ENCODE measurements around the gene TMEM184A. TPM values are rescaled to one million over a fixed set of nuclear protein-coding genes. Genes with fewer than 3 reads are reported as not detected.

Gene TMEM184A
- total and polyA plus RNA-seq, 2 of the 13 experiments (the other 11 are each of a cell fraction or from before 2014, with no cell fraction given) = 9.5 to 20.4 TPM

DNA sequence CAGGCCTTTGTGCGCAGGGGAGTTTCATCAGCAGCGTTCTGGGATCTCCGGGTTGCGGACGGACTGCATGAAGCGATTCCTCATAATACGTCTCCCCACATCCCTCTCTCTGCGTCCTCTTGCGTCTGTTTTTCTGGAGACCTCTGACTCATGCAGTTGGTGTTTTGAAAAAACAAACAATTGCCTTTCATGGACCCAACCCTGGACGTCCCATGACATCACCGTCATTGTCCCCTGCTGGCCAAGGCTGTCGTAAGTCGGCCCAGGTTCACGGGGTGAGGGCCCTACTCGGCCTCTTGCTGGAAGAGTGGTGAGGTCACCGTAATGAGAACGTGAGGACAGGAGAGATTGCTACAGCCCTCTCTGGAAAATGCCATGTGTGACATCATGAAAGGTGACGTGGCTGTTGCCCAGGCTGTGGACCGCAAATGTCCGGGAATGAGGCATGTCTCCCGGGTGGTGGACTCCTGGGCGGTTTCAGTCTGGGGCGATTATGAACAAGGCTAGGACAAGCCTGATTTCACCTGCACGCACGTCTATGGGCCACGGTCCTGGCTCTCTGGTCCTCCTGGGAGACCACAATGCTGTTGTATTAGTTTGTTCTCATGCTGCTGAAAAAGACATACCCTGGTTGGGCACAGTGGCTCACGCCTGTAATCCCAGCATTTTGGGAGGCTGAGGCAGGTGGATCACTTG lies 35.3 kb downstream of the TMEM184A start (continued):
- peak; percentile 87; the same call in 1 of the 2 replicates for TF ChIP-seq MIER3 (CRISPR knock-in tag; IDR thresholded peaks at IDR 0.05; ENCODE audit: borderline replicate concordance)
- TF ChIP-seq ZNF746 (CRISPR knock-in tag; IDR thresholded peaks at IDR 0.05) = no peak
- TF ChIP-seq, protein P1, sequence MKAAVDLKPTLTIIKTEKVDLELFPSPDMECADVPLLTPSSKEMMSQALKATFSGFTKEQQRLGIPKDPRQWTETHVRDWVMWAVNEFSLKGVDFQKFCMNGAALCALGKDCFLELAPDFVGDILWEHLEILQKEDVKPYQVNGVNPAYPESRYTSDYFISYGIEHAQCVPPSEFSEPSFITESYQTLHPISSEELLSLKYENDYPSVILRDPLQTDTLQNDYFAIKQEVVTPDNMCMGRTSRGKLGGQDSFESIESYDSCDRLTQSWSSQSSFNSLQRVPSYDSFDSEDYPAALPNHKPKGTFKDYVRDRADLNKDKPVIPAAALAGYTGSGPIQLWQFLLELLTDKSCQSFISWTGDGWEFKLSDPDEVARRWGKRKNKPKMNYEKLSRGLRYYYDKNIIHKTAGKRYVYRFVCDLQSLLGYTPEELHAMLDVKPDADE (CRISPR knock-in tag; IDR thresholded peaks at IDR 0.05) = no peak
- TF ChIP-seq, protein P2, sequence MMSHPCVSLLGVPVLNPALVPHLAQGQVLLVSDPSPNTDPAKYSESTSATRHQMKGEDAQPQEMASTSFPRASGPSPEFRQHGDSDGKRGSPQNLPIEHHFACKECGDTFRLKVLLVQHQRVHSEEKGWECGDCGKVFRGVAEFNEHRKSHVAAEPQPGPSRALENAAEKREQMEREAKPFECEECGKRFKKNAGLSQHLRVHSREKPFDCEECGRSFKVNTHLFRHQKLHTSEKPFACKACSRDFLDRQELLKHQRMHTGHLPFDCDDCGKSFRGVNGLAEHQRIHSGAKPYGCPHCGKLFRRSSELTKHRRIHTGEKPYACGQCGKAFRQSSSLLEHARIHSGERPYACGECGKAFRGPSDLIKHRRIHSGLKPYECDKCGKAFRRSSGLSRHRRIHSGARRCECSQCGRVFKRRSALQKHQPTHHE (CRISPR knock-in tag; IDR thresholded peaks at IDR 0.05; ENCODE audit: borderline replicate concordance) = 0 out of 2 replicates have a peak, but pooled peaks have one; percentile 40
- peak; percentile 66 for TF ChIP-seq SKI (IDR thresholded peaks at IDR 0.05; ENCODE audit: partially characterized antibody)
- TF ChIP-seq ZNF644 (CRISPR knock-in tag; IDR thresholded peaks at IDR 0.05; ENCODE audit: low read depth) = no peak
- peak; percentile 55; the same call in 1 of the 2 replicates for TF ChIP-seq FOXO1 (CRISPR knock-in tag; IDR thresholded peaks at IDR 0.05)
- peak in 1 of 2 experiments; percentile 64; a peak in 1 of 4 replicates for TF ChIP-seq KLF16 (CRISPR knock-in tag; IDR thresholded peaks at IDR 0.05)
- TF ChIP-seq IRF2 (CRISPR knock-in tag; IDR thresholded peaks at IDR 0.05) = peak; percentile 78
- TF ChIP-seq ELF4 (CRISPR knock-in tag; IDR thresholded peaks at IDR 0.05; ENCODE audit: borderline replicate concordance) = no peak
- peak; percentile 86; the same call in 1 of the 2 replicates for TF ChIP-seq NR2C2 (CRISPR knock-in tag; IDR thresholded peaks at IDR 0.05; ENCODE audit: borderline replicate concordance)
- 0 out of 2 replicates have a peak, but pooled peaks have one; percentile 44 for TF ChIP-seq ISL2 (CRISPR knock-in tag; IDR thresholded peaks at IDR 0.05)
- no peak for TF ChIP-seq ZNF260 (CRISPR knock-in tag; IDR thresholded peaks at IDR 0.05; ENCODE audit: borderline replicate concordance, low read depth)
- no peak for TF ChIP-seq ZNF543 (CRISPR knock-in tag; IDR thresholded peaks at IDR 0.05)
- TF ChIP-seq MNT (IDR thresholded peaks at IDR 0.05) = no peak; the same call in 1 of the 2 replicates
- TF ChIP-seq ZNF775 (CRISPR knock-in tag; IDR thresholded peaks at IDR 0.05; ENCODE audit: borderline replicate concordance) = no peak
- TF ChIP-seq ZFY (CRISPR knock-in tag; IDR thresholded peaks at IDR 0.05) = peak; percentile 64
- TF ChIP-seq NCOA1 (CRISPR knock-in tag; IDR thresholded peaks at IDR 0.05) = no peak
- TF ChIP-seq ATF7 (IDR thresholded peaks at IDR 0.05) = peak; percentile 97
- peak; percentile 99 for TF ChIP-seq ATF7 (CRISPR knock-in tag; IDR thresholded peaks at IDR 0.05)
- peak; percentile 54; the same call in 1 of the 2 replicates for TF ChIP-seq ZNF709 (CRISPR knock-in tag; IDR thresholded peaks at IDR 0.05)
- TF ChIP-seq KMT2A (CRISPR knock-in tag; IDR thresholded peaks at IDR 0.05) = no peak
- TF ChIP-seq, protein P3, sequence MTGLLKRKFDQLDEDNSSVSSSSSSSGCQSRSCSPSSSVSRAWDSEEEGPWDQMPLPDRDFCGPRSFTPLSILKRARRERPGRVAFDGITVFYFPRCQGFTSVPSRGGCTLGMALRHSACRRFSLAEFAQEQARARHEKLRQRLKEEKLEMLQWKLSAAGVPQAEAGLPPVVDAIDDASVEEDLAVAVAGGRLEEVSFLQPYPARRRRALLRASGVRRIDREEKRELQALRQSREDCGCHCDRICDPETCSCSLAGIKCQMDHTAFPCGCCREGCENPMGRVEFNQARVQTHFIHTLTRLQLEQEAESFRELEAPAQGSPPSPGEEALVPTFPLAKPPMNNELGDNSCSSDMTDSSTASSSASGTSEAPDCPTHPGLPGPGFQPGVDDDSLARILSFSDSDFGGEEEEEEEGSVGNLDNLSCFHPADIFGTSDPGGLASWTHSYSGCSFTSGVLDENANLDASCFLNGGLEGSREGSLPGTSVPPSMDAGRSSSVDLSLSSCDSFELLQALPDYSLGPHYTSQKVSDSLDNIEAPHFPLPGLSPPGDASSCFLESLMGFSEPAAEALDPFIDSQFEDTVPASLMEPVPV (CRISPR knock-in tag; IDR thresholded peaks at IDR 0.05) = no peak
- TF ChIP-seq RBAK (CRISPR knock-in tag; IDR thresholded peaks at IDR 0.05) = no peak

Measured in HepG2 (cell line).